Neural progenitor cell (in vitro differentiated cells): ENCODE measurements around the gene GRIN3B. TPM values are rescaled to one million over a fixed set of nuclear protein-coding genes. Genes with fewer than 3 reads are reported as not detected.
"Not testable (repeated sequence)": the region's sequence is repeated elsewhere in the genome, so short reads cannot be mapped to it uniquely, and the experiment has no call there.

Source experiments
- DNase-seq: peaks from one replicate; pipeline ENCODE4 v3.0.0-alpha.2; 2016; ENCODE audit warnings: low spot score
- H2AFZ ChIP-seq: fragments of 200-600 bp; sonication (generic); replicated peaks from 2 replicates; pipeline ENCODE4 v1.6.1; 2016; ENCODE audit warnings: antibody characterized with exemption
- H3F3A ChIP-seq: fragments of 200-600 bp; sonication (generic); 2 replicates; pipeline ENCODE4 v1.6.1; 2016; ENCODE audit warnings: antibody characterized with exemption, low read depth
- H3K27ac ChIP-seq: fragments of 200-600 bp; sonication (generic); 2 replicates; pipeline ENCODE4 v1.5.1; 2016; ENCODE audit warnings: mild to moderate bottlenecking
- H3K27me3 ChIP-seq: fragments of 200-600 bp; sonication (generic); 2 replicates; pipeline ENCODE4 v1.6.1; 2016; ENCODE audit warnings: mild to moderate bottlenecking, moderate library complexity
- H3K36me3 ChIP-seq: fragments of 200-600 bp; sonication (generic); 2 replicates; pipeline ENCODE4 v1.5.1; 2016
- H3K4me1 ChIP-seq: fragments of 200-600 bp; sonication (generic); 2 replicates; pipeline ENCODE4 v1.6.1; 2016; ENCODE audit warnings: mixed run types
- H3K4me2 ChIP-seq: fragments of 200-600 bp; sonication (generic); 2 replicates; pipeline ENCODE4 v1.6.1; 2016
- H3K4me3 ChIP-seq: fragments of 200-600 bp; sonication (generic); 2 replicates; pipeline ENCODE4 v1.5.1; 2016
- H3K79me2 ChIP-seq: fragments of 200-600 bp; sonication (generic); 2 replicates; pipeline ENCODE4 v1.6.1; 2016; ENCODE audit warnings: low read depth
- H3K9ac ChIP-seq: fragments of 200-600 bp; sonication (generic); 2 replicates; pipeline ENCODE4 v1.6.1; 2016
- H3K9me3 ChIP-seq: fragments of 200-600 bp; sonication (generic); 2 replicates; pipeline ENCODE4 v1.5.1; 2016; ENCODE audit warnings: low read depth
- H4K20me1 ChIP-seq: fragments of 200-600 bp; sonication (generic); 2 replicates; pipeline ENCODE4 v1.6.1; 2016; ENCODE audit warnings: low read depth
- H3K27ac Mint-ChIP-seq: 3 replicates; pipeline ENCODE4 v1.8.0; 2021; ENCODE audit warnings: mixed read lengths
- H3K27me3 Mint-ChIP-seq: 2 replicates; pipeline ENCODE4 v1.8.0; 2022; ENCODE audit warnings: low read depth, mild to moderate bottlenecking, inconsistent platforms, moderate library complexity, mixed read lengths; ENCODE audit not compliant: insufficient read depth
- H3K36me3 Mint-ChIP-seq: 3 replicates; pipeline ENCODE4 v1.8.0; 2021; ENCODE audit warnings: mixed read lengths
- H3K4me1 Mint-ChIP-seq: 3 replicates; pipeline ENCODE4 v1.8.0; 2021; ENCODE audit warnings: mixed read lengths
- H3K4me3 Mint-ChIP-seq: 3 replicates; pipeline ENCODE4 v1.8.0; 2021; ENCODE audit warnings: mild to moderate bottlenecking, moderate library complexity, mixed read lengths
- H3K9me3 Mint-ChIP-seq: 3 replicates; pipeline ENCODE4 v1.8.0; 2020; ENCODE audit warnings: mixed read lengths
- CTCF ChIP-seq: fragments of 200-600 bp; sonication (generic); IDR thresholded peaks from 2 replicates; pipeline ENCODE4 v1.5.1; 2017; ENCODE audit warnings: antibody characterized with exemption, mild to moderate bottlenecking
- EZH2 ChIP-seq: fragments of 200-600 bp; sonication (generic); IDR thresholded peaks from 2 replicates; pipeline ENCODE4 v1.6.1; 2017; ENCODE audit warnings: antibody characterized with exemption, mild to moderate bottlenecking, moderate library complexity
- EZH2phosphoT487 ChIP-seq: fragments of 200-600 bp; sonication (generic); IDR thresholded peaks from 2 replicates; pipeline ENCODE4 v1.6.1; 2017; ENCODE audit warnings: antibody characterized with exemption
- total RNA-seq: library from RNA; depleted of rRNA; stranded (reverse); fragments of >200 nt; gene quantifications from 2 replicates; pipeline ENCODE4 v1.2.3, GENCODE V29; 2015; ENCODE audit warnings: low replicate concordance

GRIN3B gene
- total RNA-seq, 1 donor from 2014 or later, result 5.9 TPM

- H3K36me3 Mint-ChIP-seq, result no peaks in the 10 kb centered on the region
- Histone ChIP-seq H3K4me3 (peak within 1 kb of the TSS; percentile 97), H3K9me3 (no peaks in the 10 kb centered on the region), H3K27ac (peak within 1 kb of the TSS; percentile 95), H3K9ac (peak within 1 kb of the TSS; percentile 85), H3K79me2 (peaks cover 49% of the 10 kb centered on the region), H4K20me1 (peaks cover 47% of the 10 kb centered on the region), H3K4me1 (peaks cover 17% of the 10 kb centered on the region), H3K4me2 (peak within 1 kb of the TSS; percentile 97), H2AFZ (peak within 1 kb of the TSS; percentile 27), H3K36me3 (no peaks in the 10 kb centered on the region), H3F3A (peaks cover 33% of the 10 kb centered on the region), H3K27me3 (no peaks in the 10 kb centered on the region)
- H3K9me3 Mint-ChIP-seq, result no peaks in the 10 kb centered on the region
- peak within 1 kb of the TSS; percentile 100 for H3K27ac Mint-ChIP-seq
- peak within 1 kb of the TSS; percentile 91 for H3K4me3 Mint-ChIP-seq
- peaks cover 38% of the 10 kb centered on the region for H3K4me1 Mint-ChIP-seq
- DNase-seq, result peak; percentile 98
- TF ChIP-seq EZH2phosphoT487 (no peak), EZH2 (no peak), CTCF (peak; percentile 23)
- peaks cover 11% of the 10 kb centered on the region for H3K27me3 Mint-ChIP-seq
Measured at GRCh38 chr19:1020868-1021425, 20.7 kb downstream of the GRIN3B start, which contains the start of gene TMEM259. Gene TMEM259, minus strand, starts transcription at chr19:1021123. Its CDS starts 127 bp downstream, at chr19:1020996.

GRCh38 chr19:1023883-1024188 lies 23.6 kb downstream of the GRIN3B start:
- DNase-seq, result not testable (repeated sequence)

GRCh38 chr19:1025080-1025479 lies 24.9 kb downstream of the GRIN3B start:
- peaks cover 56% of the 10 kb centered on the region for H3F3A ChIP-seq
- H3K9ac ChIP-seq, H3K27me3 ChIP-seq, H3K36me3 Mint-ChIP-seq, H3K4me2 ChIP-seq, H3K9me3 Mint-ChIP-seq, H3K4me3 ChIP-seq, H3K9me3 ChIP-seq, H3K36me3 ChIP-seq, H2AFZ ChIP-seq, DNase-seq, H3K4me1 ChIP-seq: not testable (repeated sequence)
- H3K4me3 Mint-ChIP-seq, result peak overlapping the region; percentile 71
- H3K27me3 Mint-ChIP-seq, result peaks cover 11% of the 10 kb centered on the region
- H3K79me2 ChIP-seq, result peaks cover 44% of the 10 kb centered on the region
- H3K4me1 Mint-ChIP-seq, result peaks cover 19% of the 10 kb centered on the region
- H3K27ac ChIP-seq, result peak overlapping the region; percentile 86
- peak overlapping the region; percentile 80 for H3K27ac Mint-ChIP-seq
- H4K20me1 ChIP-seq, result peaks cover 41% of the 10 kb centered on the region

More at GRCh38 chr19:1023883-1024188, 23.6 kb downstream of the GRIN3B start:
- H3K4me2 ChIP-seq, H3K27ac Mint-ChIP-seq, H3K36me3 Mint-ChIP-seq, H3K9me3 ChIP-seq, H3K27me3 ChIP-seq, H3K9ac ChIP-seq, H3K4me3 ChIP-seq, H3K36me3 ChIP-seq, H2AFZ ChIP-seq, H3K9me3 Mint-ChIP-seq, H3K27ac ChIP-seq: not testable (repeated sequence)
- Mint-ChIP-seq H3K4me3 (peak overlapping the region; percentile 52), H3K27me3 (peaks cover 11% of the 10 kb centered on the region), H3K4me1 (peaks cover 26% of the 10 kb centered on the region)
- Histone ChIP-seq H3F3A (peaks cover 58% of the 10 kb centered on the region), H3K4me1 (peaks cover 12% of the 10 kb centered on the region), H3K79me2 (peaks cover 44% of the 10 kb centered on the region), H4K20me1 (peaks cover 41% of the 10 kb centered on the region)

- Histone ChIP-seq H3K9me3 (no peaks in the 10 kb centered on the region), H4K20me1 (peaks cover 46% of the 10 kb centered on the region), H3K4me1 (no peaks in the 10 kb centered on the region), H3K27me3 (no peaks in the 10 kb centered on the region), H2AFZ (peak within 1 kb of the TSS; percentile 11), H3K36me3 (no peaks in the 10 kb centered on the region), H3K4me3 (peak within 1 kb of the TSS; percentile 92), H3K27ac (peak within 1 kb of the TSS; percentile 95), H3K79me2 (peaks cover 46% of the 10 kb centered on the region), H3F3A (peaks cover 56% of the 10 kb centered on the region), H3K4me2 (peak within 1 kb of the TSS; percentile 94), H3K9ac (peak within 1 kb of the TSS; percentile 92)
- no peaks in the 10 kb centered on the region for H3K9me3 Mint-ChIP-seq
- H3K4me1 Mint-ChIP-seq, result peaks cover 17% of the 10 kb centered on the region
- peak within 1 kb of the TSS; percentile 96 for H3K4me3 Mint-ChIP-seq
- TF ChIP-seq CTCF (no peak), EZH2 (no peak), EZH2phosphoT487 (no peak)
- peaks cover 2% of the 10 kb centered on the region for H3K36me3 Mint-ChIP-seq
- H3K27me3 Mint-ChIP-seq, result peaks cover 10% of the 10 kb centered on the region
- peak; percentile 94 for DNase-seq
- peak within 1 kb of the TSS; percentile 100 for H3K27ac Mint-ChIP-seq
Measured at GRCh38 chr19:1025960-1026782, 26.0 kb downstream of the GRIN3B start, which contains the start of gene CNN2. Gene CNN2, plus strand, starts transcription at chr19:1026608. Its CDS starts 54 bp downstream, at chr19:1026662.
